HG03558 (cell line): Measurements from ENCODE around the gene PLEKHA6.

ENCODE experiments used
- ATAC-seq: cut with Tn5 transposase; IDR thresholded peaks from one replicate; pipeline ENCODE4 v1.9.1; 2021; ENCODE audit warnings: moderate number of reproducible peaks; ENCODE audit not compliant: unreplicated experiment; ENCODE audit errors: extremely low read depth

PLEKHA6 gene

GRCh38 chr1:204359474-204360255 is at the start of gene PLEKHA6:
TSS of gene PLEKHA6 (minus strand) at chr1:204359929. CDS start at chr1:204273727, 86,202 bp downstream.
- ATAC-seq: no peak

- ATAC-seq: no peak
Observed at GRCh38 chr1:204409123-204409522, 49.4 kb upstream of the PLEKHA6 start.

- ATAC-seq: no peak
Observed at GRCh38 chr1:204408602-204409001, 48.9 kb upstream of the PLEKHA6 start.

GRCh38 chr1:204408074-204408507 is 48.4 kb upstream of the PLEKHA6 start:
- ATAC-seq: no peak

- no peak for ATAC-seq
Observed at GRCh38 chr1:204407295-204407971, 47.7 kb upstream of the PLEKHA6 start.

GRCh38 chr1:204406621-204407020 is 46.9 kb upstream of the PLEKHA6 start:
- ATAC-seq: no peak

- no peak for ATAC-seq
Observed at GRCh38 chr1:204405988-204406387, 46.3 kb upstream of the PLEKHA6 start.

GRCh38 chr1:204404629-204405028 is 44.9 kb upstream of the PLEKHA6 start:
- no peak for ATAC-seq

- no peak for ATAC-seq
Observed at GRCh38 chr1:204402391-204402790, 42.7 kb upstream of the PLEKHA6 start.

GRCh38 chr1:204401730-204402129 is 42.0 kb upstream of the PLEKHA6 start:
- no peak for ATAC-seq

GRCh38 chr1:204400882-204401510 is 41.3 kb upstream of the PLEKHA6 start:
- ATAC-seq: no peak

- no peak for ATAC-seq
Observed at GRCh38 chr1:204398197-204399125, 38.7 kb upstream of the PLEKHA6 start.

- ATAC-seq: no peak
Observed at GRCh38 chr1:204396015-204396583, 36.4 kb upstream of the PLEKHA6 start.

GRCh38 chr1:204391629-204392028 is 31.9 kb upstream of the PLEKHA6 start:
- ATAC-seq: no peak

GRCh38 chr1:204390751-204391466 is 31.2 kb upstream of the PLEKHA6 start:
- no peak for ATAC-seq

GRCh38 chr1:204385727-204386126 is 26.0 kb upstream of the PLEKHA6 start:
- no peak for ATAC-seq

GRCh38 chr1:204384636-204385352 is 25.1 kb upstream of the PLEKHA6 start:
- ATAC-seq: no peak

- ATAC-seq: no peak
Observed at GRCh38 chr1:204383163-204383904, 23.6 kb upstream of the PLEKHA6 start.
